ENCODE measurements around the gene DAG1. TPM values are rescaled to one million over a fixed set of nuclear protein-coding genes. Genes with fewer than 3 reads are reported as not detected.

Gene DAG1
- total and polyA plus RNA-seq, 10 of the 15 experiments (the other 5 are each of a cell fraction or from before 2014, with no cell fraction given), result 0.33 to 16.3 (median 9.2) TPM

- TF ChIP-seq BCL3 (IDR thresholded peaks at IDR 0.05; ENCODE audit: borderline replicate concordance, insufficient read depth, low read depth, low read length, poor library complexity, severe bottlenecking), result no peak
- no peak for TF ChIP-seq IKZF2 (IDR thresholded peaks at IDR 0.05)
- TF ChIP-seq ZBTB40 (IDR thresholded peaks at IDR 0.05; ENCODE audit: borderline replicate concordance), result no peak
- TF ChIP-seq KLF5 (IDR thresholded peaks at IDR 0.05; ENCODE audit: partially characterized antibody), result no peak
- no peak for TF ChIP-seq ZSCAN29 (IDR thresholded peaks at IDR 0.05)
- TF ChIP-seq NFYA (IDR thresholded peaks at IDR 0.05; ENCODE audit: borderline replicate concordance, low read depth, low read length), result no peak
These were observed 14.4 kb downstream of the DAG1 start (continued) for GRCh38 chr3:49484471-49484870.

- no TSS peak for BruUV-seq (replicated peaks)
- in situ Hi-C loops (cut with MboI), result no loop called here
- Histone ChIP-seq H4K20me1 (ENCODE audit: control insufficient read depth, insufficient read depth) (no peaks in the 10 kb centered on the region), H3K27me3 (replicated peaks in 1 of 2; ENCODE audit: control insufficient read depth in 2 of 2, insufficient read depth in 2 of 2, low read length in 1 of 2) (no peaks in the 10 kb centered on the region), H3K9ac (ENCODE audit: control insufficient read depth, insufficient read depth, low read length) (no peak overlapping the region), H3K4me3 (no peak overlapping the region), H2AFZ (ENCODE audit: control insufficient read depth, low read depth, low read length) (no peak overlapping the region), H3K36me3 (ENCODE audit: control insufficient read depth in 2 of 2, insufficient read depth in 2 of 2, low read length in 1 of 2) (no peaks in the 10 kb centered on the region; a peak in 2 of 4 replicates), H3K27ac (ENCODE audit: control insufficient read depth, insufficient read depth) (no peak overlapping the region), H3K9me3 (replicated peaks; ENCODE audit: control insufficient read depth, insufficient read depth, low read length) (no peaks in the 10 kb centered on the region), H3K4me2 (ENCODE audit: control insufficient read depth, insufficient read depth) (no peak overlapping the region), H3K4me1 (ENCODE audit: control insufficient read depth, insufficient read depth, low read length) (no peaks in the 10 kb centered on the region), H3K79me2 (ENCODE audit: control insufficient read depth, insufficient read depth, low read length) (no peaks in the 10 kb centered on the region)
- intact Hi-C loops (cut with micrococcal nuclease; ENCODE audit: unreplicated experiment), result no loop called here
- DNase-seq (ENCODE audit: low read depth, low spot score) (no peak), FAIRE-seq (no peak), ATAC-seq (no peak)
- 99% methylated on average over 7 of the region's 7 CpGs for WGBS (ENCODE audit: insufficient coverage, insufficient replicate concordance, low lambda C conversion rate, missing lambda C conversion rate)
- ChIA-PET CTCF (interaction anchor here (1.0 kb wide), 1 partner anchor 182 kb away, joined by 3 read pairs; no protein-coding TSS in a partner anchor), POLR2A (interaction anchor here (0.6 kb wide), 1 partner anchor 129 kb away, joined by 4 read pairs; no protein-coding TSS in a partner anchor), RAD21 (ENCODE audit: unreplicated experiment) (no interaction called here), SMC1A (ENCODE audit: uncharacterized antibody, unreplicated experiment) (interaction anchor here (0.5 kb wide), 1 partner anchor 11 kb away, joined by 3 read pairs; no protein-coding TSS in a partner anchor)
- TF ChIP-seq HSF1 (IDR thresholded peaks at IDR 0.05; ENCODE audit: low read depth, low read length) (no peak), MYC (IDR thresholded peaks at IDR 0.05; ENCODE audit: insufficient read depth, insufficient read length, insufficient replicate concordance, low read length, severe bottlenecking) (no peak), CTCF (IDR thresholded peaks at IDR 0.05 in 2 of 3, conservative IDR thresholded peaks at IDR 0.05 in 1 of 3; ENCODE audit: control insufficient read depth in 2 of 3, extremely low read depth in 1 of 3, insufficient read depth in 1 of 3, low read depth in 3 of 3, low read length in 3 of 3) (no peak), TCF12 (IDR thresholded peaks at IDR 0.05; ENCODE audit: low read depth, low read length) (no peak), HDAC2 (IDR thresholded peaks at IDR 0.05) (no peak), CBX5 (IDR thresholded peaks at IDR 0.05; ENCODE audit: low read depth) (no peak), JUND (IDR thresholded peaks at IDR 0.05; ENCODE audit: low read depth, low read length) (no peak), NRF1 (conservative IDR thresholded peaks at IDR 0.05; ENCODE audit: low read depth, low read length) (no peak)
These were observed 19.2 kb downstream of the DAG1 start for GRCh38 chr3:49489247-49489646.

All from GM12878 (cell line).